ENCODE results near the gene ARMCX5. TPM values are rescaled to one million over a fixed set of nuclear protein-coding genes. Genes with fewer than 3 reads are reported as not detected.

ARMCX5 gene
- polyA plus RNA-seq, 1 donor from 2014 or later, result 56.1 TPM

DNA sequence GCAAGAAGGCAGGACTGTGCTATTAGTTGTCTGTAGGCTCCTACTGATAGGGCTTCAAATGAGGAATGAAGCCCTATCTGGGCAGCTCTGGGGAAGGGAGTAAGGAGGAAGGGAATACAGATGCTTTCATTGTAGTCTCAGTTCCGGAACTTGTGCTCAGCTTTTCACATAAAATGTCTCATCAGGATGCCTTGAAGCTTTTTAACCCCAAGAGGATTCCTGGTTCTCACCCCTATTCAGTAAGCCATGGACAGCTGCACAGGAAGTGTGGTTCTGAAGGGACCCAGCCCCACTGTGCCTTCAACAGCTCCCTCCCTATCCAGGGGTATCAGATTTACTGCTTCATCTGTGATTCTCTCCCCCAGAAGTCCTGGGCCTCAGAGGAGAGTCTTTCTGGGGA, 5.0 kb downstream of the ARMCX5 start:
- no peaks in the 10 kb centered on the region for H3K36me3 ChIP-seq (ENCODE audit: insufficient read depth, low read length)
- peaks cover 52% of the 10 kb centered on the region for H3K79me2 ChIP-seq (replicated peaks; ENCODE audit: insufficient read depth, low read length)

DNA sequence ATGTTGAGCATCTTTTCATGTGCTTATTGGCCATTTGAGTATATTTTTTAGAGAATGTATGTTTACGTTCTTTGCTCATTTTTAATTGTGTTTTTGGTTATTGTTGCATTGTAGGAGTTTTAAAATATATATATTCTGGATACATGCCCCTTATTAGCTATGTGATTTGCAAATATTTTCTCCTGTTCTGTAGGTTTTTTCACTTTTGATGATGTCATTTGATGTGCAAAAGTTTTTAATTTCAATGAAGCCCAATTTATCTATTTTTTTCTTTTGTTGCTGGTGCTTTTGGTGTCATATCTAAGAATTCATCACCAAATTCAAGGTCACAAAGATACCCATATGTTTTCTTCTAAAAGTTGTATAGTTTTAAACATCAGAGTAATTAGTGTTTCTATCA, 6.8 kb downstream of the ARMCX5 start:
- H4K20me1 ChIP-seq (ENCODE audit: insufficient read depth), result no peaks in the 10 kb centered on the region
- no peak overlapping the region for H2AFZ ChIP-seq (ENCODE audit: low read depth, low read length)
- H3K9ac ChIP-seq (ENCODE audit: low read length), result no peak overlapping the region
- no peaks in the 10 kb centered on the region for H3K9me3 ChIP-seq (ENCODE audit: low read length)
- H3K27ac ChIP-seq (ENCODE audit: low read length), result no peak overlapping the region
- H3K4me3 ChIP-seq (ENCODE audit: low read length), result no peak overlapping the region
- no peaks in the 10 kb centered on the region for H3K9me2 ChIP-seq (ENCODE audit: insufficient read depth, low read length)
- no peaks in the 10 kb centered on the region for H3F3A ChIP-seq (ENCODE audit: insufficient read depth, low read length, poor library complexity, severe bottlenecking)
- no peaks in the 10 kb centered on the region for H3K36me3 ChIP-seq (ENCODE audit: insufficient read depth, low read length)
- no peaks in the 10 kb centered on the region for H3K27me3 ChIP-seq (ENCODE audit: insufficient read depth, low read depth, low read length)
- TF ChIP-seq RAD21 (conservative IDR thresholded peaks at IDR 0.05) (no peak), TAF1 (IDR thresholded peaks at IDR 0.05; ENCODE audit: low read depth) (no peak)
- TF ChIP-seq, protein P1, sequence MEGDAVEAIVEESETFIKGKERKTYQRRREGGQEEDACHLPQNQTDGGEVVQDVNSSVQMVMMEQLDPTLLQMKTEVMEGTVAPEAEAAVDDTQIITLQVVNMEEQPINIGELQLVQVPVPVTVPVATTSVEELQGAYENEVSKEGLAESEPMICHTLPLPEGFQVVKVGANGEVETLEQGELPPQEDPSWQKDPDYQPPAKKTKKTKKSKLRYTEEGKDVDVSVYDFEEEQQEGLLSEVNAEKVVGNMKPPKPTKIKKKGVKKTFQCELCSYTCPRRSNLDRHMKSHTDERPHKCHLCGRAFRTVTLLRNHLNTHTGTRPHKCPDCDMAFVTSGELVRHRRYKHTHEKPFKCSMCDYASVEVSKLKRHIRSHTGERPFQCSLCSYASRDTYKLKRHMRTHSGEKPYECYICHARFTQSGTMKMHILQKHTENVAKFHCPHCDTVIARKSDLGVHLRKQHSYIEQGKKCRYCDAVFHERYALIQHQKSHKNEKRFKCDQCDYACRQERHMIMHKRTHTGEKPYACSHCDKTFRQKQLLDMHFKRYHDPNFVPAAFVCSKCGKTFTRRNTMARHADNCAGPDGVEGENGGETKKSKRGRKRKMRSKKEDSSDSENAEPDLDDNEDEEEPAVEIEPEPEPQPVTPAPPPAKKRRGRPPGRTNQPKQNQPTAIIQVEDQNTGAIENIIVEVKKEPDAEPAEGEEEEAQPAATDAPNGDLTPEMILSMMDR (IDR thresholded peaks at IDR 0.05; ENCODE audit: poor library complexity, severe bottlenecking), result no peak
- TF ChIP-seq, protein P2, sequence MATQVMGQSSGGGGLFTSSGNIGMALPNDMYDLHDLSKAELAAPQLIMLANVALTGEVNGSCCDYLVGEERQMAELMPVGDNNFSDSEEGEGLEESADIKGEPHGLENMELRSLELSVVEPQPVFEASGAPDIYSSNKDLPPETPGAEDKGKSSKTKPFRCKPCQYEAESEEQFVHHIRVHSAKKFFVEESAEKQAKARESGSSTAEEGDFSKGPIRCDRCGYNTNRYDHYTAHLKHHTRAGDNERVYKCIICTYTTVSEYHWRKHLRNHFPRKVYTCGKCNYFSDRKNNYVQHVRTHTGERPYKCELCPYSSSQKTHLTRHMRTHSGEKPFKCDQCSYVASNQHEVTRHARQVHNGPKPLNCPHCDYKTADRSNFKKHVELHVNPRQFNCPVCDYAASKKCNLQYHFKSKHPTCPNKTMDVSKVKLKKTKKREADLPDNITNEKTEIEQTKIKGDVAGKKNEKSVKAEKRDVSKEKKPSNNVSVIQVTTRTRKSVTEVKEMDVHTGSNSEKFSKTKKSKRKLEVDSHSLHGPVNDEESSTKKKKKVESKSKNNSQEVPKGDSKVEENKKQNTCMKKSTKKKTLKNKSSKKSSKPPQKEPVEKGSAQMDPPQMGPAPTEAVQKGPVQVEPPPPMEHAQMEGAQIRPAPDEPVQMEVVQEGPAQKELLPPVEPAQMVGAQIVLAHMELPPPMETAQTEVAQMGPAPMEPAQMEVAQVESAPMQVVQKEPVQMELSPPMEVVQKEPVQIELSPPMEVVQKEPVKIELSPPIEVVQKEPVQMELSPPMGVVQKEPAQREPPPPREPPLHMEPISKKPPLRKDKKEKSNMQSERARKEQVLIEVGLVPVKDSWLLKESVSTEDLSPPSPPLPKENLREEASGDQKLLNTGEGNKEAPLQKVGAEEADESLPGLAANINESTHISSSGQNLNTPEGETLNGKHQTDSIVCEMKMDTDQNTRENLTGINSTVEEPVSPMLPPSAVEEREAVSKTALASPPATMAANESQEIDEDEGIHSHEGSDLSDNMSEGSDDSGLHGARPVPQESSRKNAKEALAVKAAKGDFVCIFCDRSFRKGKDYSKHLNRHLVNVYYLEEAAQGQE (IDR thresholded peaks at IDR 0.05; ENCODE audit: borderline replicate concordance), result no peak
- H3K79me2 ChIP-seq (replicated peaks; ENCODE audit: insufficient read depth, low read length), result peaks cover 42% of the 10 kb centered on the region
- no peak overlapping the region for H3K4me2 ChIP-seq (ENCODE audit: low read length)

More for the DNA sequence above, 5.0 kb downstream of the ARMCX5 start:
- Histone ChIP-seq H3K27me3 (ENCODE audit: insufficient read depth, low read depth, low read length) (no peaks in the 10 kb centered on the region), H3K27ac (ENCODE audit: low read length) (no peak overlapping the region), H3K9me2 (ENCODE audit: insufficient read depth, low read length) (no peaks in the 10 kb centered on the region), H3K9me3 (ENCODE audit: low read length) (no peaks in the 10 kb centered on the region), H3K9ac (ENCODE audit: low read length) (no peak overlapping the region), H2AFZ (ENCODE audit: low read depth, low read length) (no peak overlapping the region), H4K20me1 (ENCODE audit: insufficient read depth) (no peaks in the 10 kb centered on the region), H3F3A (ENCODE audit: insufficient read depth, low read length, poor library complexity, severe bottlenecking) (no peaks in the 10 kb centered on the region), H3K4me3 (ENCODE audit: low read length) (peak overlapping the region; percentile 79), H3K4me2 (ENCODE audit: low read length) (no peak overlapping the region)
- TF ChIP-seq SMC3 (conservative IDR thresholded peaks at IDR 0.05; ENCODE audit: poor library complexity) (no peak), MXI1 (conservative IDR thresholded peaks at IDR 0.05; ENCODE audit: poor library complexity, severe bottlenecking) (no peak), EP300 (conservative IDR thresholded peaks at IDR 0.05; ENCODE audit: poor library complexity, severe bottlenecking) (no peak), RAD21 (conservative IDR thresholded peaks at IDR 0.05) (no peak), EZH2 (IDR thresholded peaks at IDR 0.05; ENCODE audit: borderline replicate concordance, insufficient read depth, low read length, poor library complexity, severe bottlenecking) (no peak), TAF1 (IDR thresholded peaks at IDR 0.05; ENCODE audit: low read depth) (no peak), POLR2AphosphoS5 (IDR thresholded peaks at IDR 0.05) (no peak)
- TF ChIP-seq, protein P1 (IDR thresholded peaks at IDR 0.05; ENCODE audit: poor library complexity, severe bottlenecking), result no peak
- TF ChIP-seq, protein P2 (IDR thresholded peaks at IDR 0.05; ENCODE audit: borderline replicate concordance), result no peak

All from neural cell (in vitro differentiated cells).